ENCODE measurements around the gene STARD3.

GRCh38 chr17:39688945-39689344 is 52.0 kb downstream of the STARD3 start:
- TF ChIP-seq, protein P1, sequence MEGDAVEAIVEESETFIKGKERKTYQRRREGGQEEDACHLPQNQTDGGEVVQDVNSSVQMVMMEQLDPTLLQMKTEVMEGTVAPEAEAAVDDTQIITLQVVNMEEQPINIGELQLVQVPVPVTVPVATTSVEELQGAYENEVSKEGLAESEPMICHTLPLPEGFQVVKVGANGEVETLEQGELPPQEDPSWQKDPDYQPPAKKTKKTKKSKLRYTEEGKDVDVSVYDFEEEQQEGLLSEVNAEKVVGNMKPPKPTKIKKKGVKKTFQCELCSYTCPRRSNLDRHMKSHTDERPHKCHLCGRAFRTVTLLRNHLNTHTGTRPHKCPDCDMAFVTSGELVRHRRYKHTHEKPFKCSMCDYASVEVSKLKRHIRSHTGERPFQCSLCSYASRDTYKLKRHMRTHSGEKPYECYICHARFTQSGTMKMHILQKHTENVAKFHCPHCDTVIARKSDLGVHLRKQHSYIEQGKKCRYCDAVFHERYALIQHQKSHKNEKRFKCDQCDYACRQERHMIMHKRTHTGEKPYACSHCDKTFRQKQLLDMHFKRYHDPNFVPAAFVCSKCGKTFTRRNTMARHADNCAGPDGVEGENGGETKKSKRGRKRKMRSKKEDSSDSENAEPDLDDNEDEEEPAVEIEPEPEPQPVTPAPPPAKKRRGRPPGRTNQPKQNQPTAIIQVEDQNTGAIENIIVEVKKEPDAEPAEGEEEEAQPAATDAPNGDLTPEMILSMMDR (IDR thresholded peaks at IDR 0.05) = no peak
- no peak for TF ChIP-seq EP300 (IDR thresholded peaks at IDR 0.05)
